ENCODE measurements around the gene POU2AF1.
"Not testable (repeated sequence)": the region's sequence is repeated elsewhere in the genome, so short reads cannot be mapped to it uniquely, and the experiment has no call there.

DNA sequence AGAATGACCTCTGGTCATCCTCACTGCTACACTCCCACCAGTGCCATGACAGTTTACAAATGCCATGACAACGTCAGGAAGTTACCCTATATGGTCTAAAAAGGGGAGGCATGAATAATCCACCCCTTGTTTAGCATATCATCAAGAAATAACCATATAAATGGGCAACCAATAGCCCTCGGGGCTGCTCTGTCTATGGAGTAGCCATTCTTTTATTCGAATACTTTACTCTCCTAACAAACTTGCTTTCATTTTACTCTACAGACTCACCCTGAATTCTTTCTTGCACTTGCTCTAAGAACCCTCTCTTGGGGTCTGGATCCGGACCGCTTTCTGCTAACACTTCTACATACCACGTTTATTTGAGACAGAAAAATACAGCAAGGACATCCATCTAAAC is 58.9 kb downstream of the POU2AF1 start:
- not testable (repeated sequence) for TF ChIP-seq CTCF (conservative IDR thresholded peaks at IDR 0.05; ENCODE audit: low read depth, low read length); EZH2 (IDR thresholded peaks at IDR 0.05; ENCODE audit: low read length, unreplicated experiment); EZH2phosphoT487 (IDR thresholded peaks at IDR 0.05; ENCODE audit: borderline replicate concordance, low read length)

Measured in PC-3 (cell line).